HEK293 (cell line): ENCODE data around the gene CRBN.

Experiments used
- CTCF ChIA-PET: fragments of 350-600 bp; formaldehyde crosslinking; extraction: SDS; loops from one replicate; lab custom pipeline; 2021; ENCODE audit warnings: antibody characterized with exemption; lab: Yijun Ruan, JAX
- POLR2A ChIA-PET: fragments of 300-600 bp; formaldehyde crosslinking; extraction: SDS; loops from one replicate; lab custom pipeline; 2020; ENCODE audit warnings: antibody characterized with exemption, inconsistent platforms; lab: Yijun Ruan, JAX
- H3K27ac ChIP-seq: fragments of 200-500 bp; sonication (Bioruptor generic); 2 replicates; pipeline ENCODE4 v1.5.1; 2014; ENCODE audit warnings: low read depth, low read length, control low read depth, inconsistent platforms; ENCODE audit errors: extremely low read depth
- H3K36me3 ChIP-seq, 2 experiments: fragments of 200-500 bp in 1 of 2; sonication (Bioruptor generic) in 1 of 2; 1 replicate in 1 of 2; 2 replicates in 1 of 2; pipeline ENCODE4 v1.5.1; 2014 to 2017; ENCODE audit warnings: inconsistent platforms in 2 of 2, low read length in 2 of 2; ENCODE audit not compliant: control insufficient read depth in 2 of 2, insufficient read depth in 1 of 2
- H3K4me1 ChIP-seq: fragments of 200-500 bp; sonication (Bioruptor generic); 2 replicates; pipeline ENCODE4 v1.5.1; 2014; ENCODE audit warnings: mild to moderate bottlenecking, low read length, inconsistent platforms; ENCODE audit not compliant: control insufficient read depth, insufficient read depth
- H3K4me3 ChIP-seq: 2 replicates; pipeline ENCODE4 v1.5.1; 2011; ENCODE audit warnings: low read depth, mild to moderate bottlenecking, control low read depth, low read length, moderate library complexity
- H3K9me3 ChIP-seq: fragments of 200-500 bp; sonication (Bioruptor generic); 2 replicates; pipeline ENCODE4 v1.5.1; 2014; ENCODE audit warnings: low read depth, low read length, inconsistent platforms; ENCODE audit not compliant: control insufficient read depth, insufficient read depth
- BCL11A ChIP-seq: fragments of 450-650 bp; formaldehyde crosslinking; IDR thresholded peaks from 2 replicates; pipeline ENCODE4 v1.5.1; 2016; ENCODE audit warnings: low read depth, missing biosample characterization, missing genetic modification characterization
- BCL11B ChIP-seq: fragments of 450-650 bp; formaldehyde crosslinking; IDR thresholded peaks from 2 replicates; pipeline ENCODE4 v1.5.1; 2016; ENCODE audit warnings: low read depth, missing biosample characterization, missing genetic modification characterization
- IKZF3 ChIP-seq: fragments of 450-650 bp; IDR thresholded peaks from 2 replicates; pipeline ENCODE4 v1.5.0; 2018; ENCODE audit warnings: missing biosample characterization, mild to moderate bottlenecking, missing genetic modification characterization, moderate library complexity
- TRIM28 ChIP-seq: IDR thresholded peaks from 2 replicates; pipeline ENCODE4 v1.6.1; 2011; ENCODE audit warnings: low read length, control low read depth, borderline replicate concordance
- ZBTB7A ChIP-seq: fragments of 450-650 bp; formaldehyde crosslinking; IDR thresholded peaks from 2 replicates; pipeline ENCODE4 v1.5.1; 2016; ENCODE audit warnings: low read depth, missing biosample characterization, missing genetic modification characterization
- ZFP69B ChIP-seq: fragments of 450-650 bp; formaldehyde crosslinking; IDR thresholded peaks from 2 replicates; pipeline ENCODE4 v1.5.1; 2016; ENCODE audit warnings: missing biosample characterization, missing genetic modification characterization
- ZNF140 ChIP-seq: fragments of 450-650 bp; formaldehyde crosslinking; IDR thresholded peaks from 2 replicates; pipeline ENCODE4 v1.5.1; 2016; ENCODE audit warnings: missing biosample characterization, missing genetic modification characterization
- ZNF202 ChIP-seq: fragments of 450-650 bp; formaldehyde crosslinking; IDR thresholded peaks from 2 replicates; pipeline ENCODE4 v1.5.1; 2016; ENCODE audit warnings: missing biosample characterization, missing genetic modification characterization, borderline replicate concordance
- ZNF211 ChIP-seq: fragments of 450-650 bp; formaldehyde crosslinking; IDR thresholded peaks from 2 replicates; pipeline ENCODE4 v1.5.1; 2016; ENCODE audit warnings: low read depth, missing biosample characterization, missing genetic modification characterization
- ZNF239 ChIP-seq: fragments of 450-650 bp; formaldehyde crosslinking; IDR thresholded peaks from 2 replicates; pipeline ENCODE4 v1.5.1; 2016; ENCODE audit warnings: missing biosample characterization, missing genetic modification characterization
- ZNF473 ChIP-seq: fragments of 450-650 bp; formaldehyde crosslinking; IDR thresholded peaks from 2 replicates; pipeline ENCODE4 v1.5.1; 2017; ENCODE audit warnings: missing biosample characterization, missing genetic modification characterization
- ZNF510 ChIP-seq: fragments of 450-650 bp; formaldehyde crosslinking; IDR thresholded peaks from 2 replicates; pipeline ENCODE4 v1.5.1; 2018; ENCODE audit warnings: mild to moderate bottlenecking, missing genetic modification characterization, missing biosample characterization; ENCODE audit not compliant: insufficient replicate concordance
- ZNF654 ChIP-seq: fragments of 450-650 bp; formaldehyde crosslinking; IDR thresholded peaks from 2 replicates; pipeline ENCODE4 v1.5.1; 2016; ENCODE audit warnings: low read depth, missing biosample characterization, missing genetic modification characterization
- ZNF660 ChIP-seq: fragments of 450-650 bp; IDR thresholded peaks from 2 replicates; pipeline ENCODE4 v1.5.1; 2018; ENCODE audit warnings: missing biosample characterization, mild to moderate bottlenecking, missing genetic modification characterization
- ZNF677 ChIP-seq: fragments of 450-650 bp; IDR thresholded peaks from 2 replicates; pipeline ENCODE4 v1.5.0; 2018; ENCODE audit warnings: missing biosample characterization, mild to moderate bottlenecking, missing genetic modification characterization, moderate library complexity
- TF ChIP-seq, protein P1 (sequence below): fragments of 450-650 bp; formaldehyde crosslinking; IDR thresholded peaks from 2 replicates; pipeline ENCODE4 v1.5.1; 2017; ENCODE audit warnings: missing biosample characterization, missing genetic modification characterization
- TF ChIP-seq, protein P2 (sequence below): fragments of 450-650 bp; formaldehyde crosslinking; IDR thresholded peaks from 2 replicates; pipeline ENCODE4 v1.5.1; 2016; ENCODE audit warnings: missing biosample characterization, missing genetic modification characterization
- TF ChIP-seq, protein P3 (sequence below): fragments of 450-650 bp; formaldehyde crosslinking; IDR thresholded peaks from 2 replicates; pipeline ENCODE4 v1.5.1; 2016; ENCODE audit warnings: missing biosample characterization, missing genetic modification characterization
- TF ChIP-seq, protein P4 (sequence below): fragments of 450-650 bp; formaldehyde crosslinking; IDR thresholded peaks from 2 replicates; pipeline ENCODE4 v1.5.1; 2017; ENCODE audit warnings: missing biosample characterization, missing genetic modification characterization
- TF ChIP-seq, protein P5 (sequence below): fragments of 450-650 bp; IDR thresholded peaks from 2 replicates; pipeline ENCODE4 v1.5.1; 2018; ENCODE audit warnings: missing biosample characterization, missing genetic modification characterization

The CRBN gene

DNA sequence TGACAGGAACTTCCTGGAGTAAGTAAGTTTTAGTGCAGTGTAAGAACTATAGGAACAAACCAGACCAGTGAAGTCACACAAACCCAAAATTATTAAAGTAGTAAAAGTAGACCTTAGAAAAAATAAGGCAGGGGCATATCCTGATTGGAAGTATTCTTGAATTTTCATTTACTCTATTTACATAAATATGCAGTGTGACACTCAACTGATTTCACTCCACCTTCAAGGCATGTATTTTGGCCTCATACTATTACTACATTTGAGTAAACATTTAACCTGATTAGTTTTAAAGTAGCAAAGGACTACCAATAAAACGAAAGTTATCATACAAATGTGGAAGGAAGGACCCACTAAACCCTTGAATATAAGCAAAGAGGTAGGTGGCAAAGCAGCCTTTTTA is 29.9 kb downstream of the CRBN start:
- Histone ChIP-seq H3K4me1 (no peaks in the 10 kb centered on the region), H3K27ac (no peak overlapping the region), H3K9me3 (no peaks in the 10 kb centered on the region), H3K36me3 (peaks cover 43 to 94% of the 10 kb centered on the region in 2 experiments), H3K4me3 (no peak overlapping the region)
- TF ChIP-seq ZNF140 (tag by site-specific recombination) (no peak), ZBTB7A (tag by site-specific recombination) (no peak), TRIM28 (no peak), BCL11B (tag by site-specific recombination) (no peak), ZNF202 (tag by site-specific recombination) (no peak), ZNF654 (no peak), IKZF3 (tag by site-specific recombination) (no peak), ZFP69B (tag by site-specific recombination) (no peak), ZNF510 (no peak), BCL11A (tag by site-specific recombination) (no peak), ZNF211 (no peak)
- TF ChIP-seq, protein P1, sequence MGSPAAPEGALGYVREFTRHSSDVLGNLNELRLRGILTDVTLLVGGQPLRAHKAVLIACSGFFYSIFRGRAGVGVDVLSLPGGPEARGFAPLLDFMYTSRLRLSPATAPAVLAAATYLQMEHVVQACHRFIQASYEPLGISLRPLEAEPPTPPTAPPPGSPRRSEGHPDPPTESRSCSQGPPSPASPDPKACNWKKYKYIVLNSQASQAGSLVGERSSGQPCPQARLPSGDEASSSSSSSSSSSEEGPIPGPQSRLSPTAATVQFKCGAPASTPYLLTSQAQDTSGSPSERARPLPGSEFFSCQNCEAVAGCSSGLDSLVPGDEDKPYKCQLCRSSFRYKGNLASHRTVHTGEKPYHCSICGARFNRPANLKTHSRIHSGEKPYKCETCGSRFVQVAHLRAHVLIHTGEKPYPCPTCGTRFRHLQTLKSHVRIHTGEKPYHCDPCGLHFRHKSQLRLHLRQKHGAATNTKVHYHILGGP (tag by site-specific recombination), result no peak
- TF ChIP-seq, protein P2, sequence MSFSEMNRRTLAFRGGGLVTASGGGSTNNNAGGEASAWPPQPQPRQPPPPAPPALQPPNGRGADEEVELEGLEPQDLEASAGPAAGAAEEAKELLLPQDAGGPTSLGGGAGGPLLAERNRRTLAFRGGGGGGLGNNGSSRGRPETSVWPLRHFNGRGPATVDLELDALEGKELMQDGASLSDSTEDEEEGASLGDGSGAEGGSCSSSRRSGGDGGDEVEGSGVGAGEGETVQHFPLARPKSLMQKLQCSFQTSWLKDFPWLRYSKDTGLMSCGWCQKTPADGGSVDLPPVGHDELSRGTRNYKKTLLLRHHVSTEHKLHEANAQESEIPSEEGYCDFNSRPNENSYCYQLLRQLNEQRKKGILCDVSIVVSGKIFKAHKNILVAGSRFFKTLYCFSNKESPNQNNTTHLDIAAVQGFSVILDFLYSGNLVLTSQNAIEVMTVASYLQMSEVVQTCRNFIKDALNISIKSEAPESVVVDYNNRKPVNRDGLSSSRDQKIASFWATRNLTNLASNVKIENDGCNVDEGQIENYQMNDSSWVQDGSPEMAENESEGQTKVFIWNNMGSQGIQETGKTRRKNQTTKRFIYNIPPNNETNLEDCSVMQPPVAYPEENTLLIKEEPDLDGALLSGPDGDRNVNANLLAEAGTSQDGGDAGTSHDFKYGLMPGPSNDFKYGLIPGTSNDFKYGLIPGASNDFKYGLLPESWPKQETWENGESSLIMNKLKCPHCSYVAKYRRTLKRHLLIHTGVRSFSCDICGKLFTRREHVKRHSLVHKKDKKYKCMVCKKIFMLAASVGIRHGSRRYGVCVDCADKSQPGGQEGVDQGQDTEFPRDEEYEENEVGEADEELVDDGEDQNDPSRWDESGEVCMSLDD, result no peak
- TF ChIP-seq, protein P3, sequence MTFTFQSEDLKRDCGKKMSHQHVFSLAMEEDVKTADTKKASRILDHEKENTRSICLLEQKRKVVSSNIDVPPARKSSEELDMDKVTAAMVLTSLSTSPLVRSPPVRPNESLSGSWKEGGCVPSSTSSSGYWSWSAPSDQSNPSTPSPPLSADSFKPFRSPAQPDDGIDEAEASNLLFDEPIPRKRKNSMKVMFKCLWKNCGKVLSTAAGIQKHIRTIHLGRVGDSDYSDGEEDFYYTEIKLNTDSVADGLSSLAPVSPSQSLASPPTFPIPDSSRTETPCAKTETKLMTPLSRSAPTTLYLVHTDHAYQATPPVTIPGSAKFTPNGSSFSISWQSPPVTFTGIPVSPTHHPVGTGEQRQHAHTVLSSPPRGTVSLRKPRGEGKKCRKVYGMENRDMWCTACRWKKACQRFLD (tag by site-specific recombination), result no peak
- TF ChIP-seq, protein P4, sequence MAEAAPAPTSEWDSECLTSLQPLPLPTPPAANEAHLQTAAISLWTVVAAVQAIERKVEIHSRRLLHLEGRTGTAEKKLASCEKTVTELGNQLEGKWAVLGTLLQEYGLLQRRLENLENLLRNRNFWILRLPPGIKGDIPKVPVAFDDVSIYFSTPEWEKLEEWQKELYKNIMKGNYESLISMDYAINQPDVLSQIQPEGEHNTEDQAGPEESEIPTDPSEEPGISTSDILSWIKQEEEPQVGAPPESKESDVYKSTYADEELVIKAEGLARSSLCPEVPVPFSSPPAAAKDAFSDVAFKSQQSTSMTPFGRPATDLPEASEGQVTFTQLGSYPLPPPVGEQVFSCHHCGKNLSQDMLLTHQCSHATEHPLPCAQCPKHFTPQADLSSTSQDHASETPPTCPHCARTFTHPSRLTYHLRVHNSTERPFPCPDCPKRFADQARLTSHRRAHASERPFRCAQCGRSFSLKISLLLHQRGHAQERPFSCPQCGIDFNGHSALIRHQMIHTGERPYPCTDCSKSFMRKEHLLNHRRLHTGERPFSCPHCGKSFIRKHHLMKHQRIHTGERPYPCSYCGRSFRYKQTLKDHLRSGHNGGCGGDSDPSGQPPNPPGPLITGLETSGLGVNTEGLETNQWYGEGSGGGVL (tag by site-specific recombination), result no peak
- ChIA-PET POLR2A (no interaction called here), CTCF (no interaction called here)

DNA sequence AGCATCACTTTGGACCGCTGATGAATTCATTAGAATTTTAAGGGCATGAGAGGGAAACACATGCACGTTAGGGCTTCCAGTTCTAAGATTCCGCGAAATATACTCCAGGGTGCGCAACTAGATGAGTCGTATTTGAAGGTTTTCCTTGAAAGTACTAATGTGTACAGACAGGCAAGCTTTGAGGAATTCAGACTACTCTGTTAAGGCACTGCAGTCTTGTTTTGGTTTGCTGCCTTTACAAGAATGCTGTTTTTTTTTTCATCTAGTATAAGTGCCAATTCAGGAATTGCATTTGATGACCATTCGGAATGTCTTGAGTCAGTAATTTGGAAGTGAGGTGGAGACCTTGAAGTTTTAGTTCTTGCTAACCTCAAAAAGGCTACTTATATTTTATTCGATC is 33.7 kb downstream of the CRBN start:
- ChIA-PET POLR2A (no interaction called here), CTCF (no interaction called here)
- no peak overlapping the region for H3K27ac ChIP-seq
- H3K9me3 ChIP-seq, result no peaks in the 10 kb centered on the region
- H3K4me3 ChIP-seq, result no peak overlapping the region
- no peak for TF ChIP-seq ZNF211
- TF ChIP-seq ZNF473 (tag by site-specific recombination), result no peak
- TF ChIP-seq, protein P5, sequence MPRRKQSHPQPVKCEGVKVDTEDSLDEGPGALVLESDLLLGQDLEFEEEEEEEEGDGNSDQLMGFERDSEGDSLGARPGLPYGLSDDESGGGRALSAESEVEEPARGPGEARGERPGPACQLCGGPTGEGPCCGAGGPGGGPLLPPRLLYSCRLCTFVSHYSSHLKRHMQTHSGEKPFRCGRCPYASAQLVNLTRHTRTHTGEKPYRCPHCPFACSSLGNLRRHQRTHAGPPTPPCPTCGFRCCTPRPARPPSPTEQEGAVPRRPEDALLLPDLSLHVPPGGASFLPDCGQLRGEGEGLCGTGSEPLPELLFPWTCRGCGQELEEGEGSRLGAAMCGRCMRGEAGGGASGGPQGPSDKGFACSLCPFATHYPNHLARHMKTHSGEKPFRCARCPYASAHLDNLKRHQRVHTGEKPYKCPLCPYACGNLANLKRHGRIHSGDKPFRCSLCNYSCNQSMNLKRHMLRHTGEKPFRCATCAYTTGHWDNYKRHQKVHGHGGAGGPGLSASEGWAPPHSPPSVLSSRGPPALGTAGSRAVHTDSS (tag by site-specific recombination), result no peak
- no peak for TF ChIP-seq ZNF239 (tag by site-specific recombination)
- no peak for TF ChIP-seq ZNF660 (tag by site-specific recombination)
- TF ChIP-seq ZNF677 (tag by site-specific recombination), result no peak
- no peaks in the 10 kb centered on the region for H3K4me1 ChIP-seq
- peaks cover 37 to 94% of the 10 kb centered on the region in 2 experiments for H3K36me3 ChIP-seq
